B cell (primary cell): ENCODE results near the gene FTSJ3. TPM values are rescaled to one million over a fixed set of nuclear protein-coding genes. Genes with fewer than 3 reads are reported as not detected.

ENCODE experiments used
- ATAC-seq: fragments of 200-7000 bp; cut with Tn5 transposase; one replicate; pipeline ENCODE4 v1.10.0; 2021; ENCODE audit warnings: low read depth, mild to moderate bottlenecking, moderate number of reproducible peaks, moderate library complexity
- CTCF ChIA-PET: fragments of 350-600 bp; sonication (Branson Sonifier 250); formaldehyde crosslinking; loops from one replicate; lab custom pipeline; 2021; ENCODE audit warnings: antibody characterized with exemption, inconsistent platforms; lab: Charles Lee
- POLR2A ChIA-PET: fragments of 350-600 bp; sonication (Branson Sonifier 250); formaldehyde crosslinking; loops from one replicate; lab custom pipeline; 2021; ENCODE audit warnings: antibody characterized with exemption; lab: Charles Lee
- DNase-seq: peaks from one replicate; pipeline ENCODE4 v3.0.0; 2013
- H2AFZ ChIP-seq: 2 replicates; pipeline ENCODE4 v1.6.1; 2012; ENCODE audit warnings: mild to moderate bottlenecking, low read depth, low read length; ENCODE audit not compliant: insufficient read depth, poor library complexity, severe bottlenecking
- H3K27ac ChIP-seq, 2 donors: 1 replicate in 1 of 2; 2 replicates in 1 of 2; pipeline ENCODE4 v1.5.1; 2012 to 2013; ENCODE audit warnings: low read length in 2 of 2, mild to moderate bottlenecking in 2 of 2, moderate library complexity in 1 of 2
- H3K27me3 ChIP-seq, 4 experiments: fragments of 200-600 bp in 1 of 4; sonication (generic) in 1 of 4; replicated peaks in 1 of 4; 1 replicate in 2 of 4; 2 replicates in 2 of 4; pipeline versions ENCODE4 v1.6.1 to v1.7.0; 2013 to 2016; ENCODE audit warnings: low read length in 3 of 4, mild to moderate bottlenecking in 2 of 4, mixed read lengths in 1 of 4, moderate library complexity in 1 of 4; ENCODE audit not compliant: insufficient read depth in 4 of 4, control insufficient read depth in 3 of 4; ENCODE audit errors: control extremely low read depth in 1 of 4
- H3K36me3 ChIP-seq, 2 experiments: replicated peaks in 1 of 2; 1 replicate in 1 of 2; 2 replicates in 1 of 2; pipeline versions ENCODE4 v1.6.1 to v1.7.1; 2013; ENCODE audit warnings: low read length in 1 of 2; ENCODE audit not compliant: insufficient read depth in 2 of 2, control insufficient read depth in 1 of 2; ENCODE audit errors: control extremely low read depth in 1 of 2, extremely low read depth in 1 of 2
- H3K4me1 ChIP-seq, 2 donors: fragments of 200-600 bp in 1 of 2; sonication (generic) in 1 of 2; 1 replicate in 1 of 2; 2 replicates in 1 of 2; pipeline versions ENCODE4 v1.5.1 to v1.6.1; 2013 to 2017; ENCODE audit warnings: low read length in 2 of 2; ENCODE audit not compliant: control insufficient read depth in 2 of 2, insufficient read depth in 2 of 2
- H3K4me2 ChIP-seq: replicated peaks from 2 replicates; pipeline ENCODE3; 2012; ENCODE audit warnings: mild to moderate bottlenecking, low read depth, low read length; ENCODE audit not compliant: poor library complexity, severe bottlenecking
- H3K4me3 ChIP-seq, 5 experiments: fragments of 200-600 bp in 1 of 5; sonication (generic) in 1 of 5; 1 replicate in 3 of 5; 2 replicates in 2 of 5; pipeline versions ENCODE4 v1.5.1 to v1.7.0; 2011 to 2016; ENCODE audit warnings: low read length in 4 of 5, mild to moderate bottlenecking in 4 of 5, low read depth in 2 of 5, control low read depth in 1 of 5, moderate library complexity in 1 of 5; ENCODE audit not compliant: insufficient read depth in 1 of 5; ENCODE audit errors: control extremely low read depth in 1 of 5, extremely low read depth in 1 of 5
- H3K79me2 ChIP-seq: fragments of 200-600 bp; sonication (generic); one replicate; pipeline ENCODE4 v1.6.0; 2016; ENCODE audit warnings: low read length; ENCODE audit not compliant: control insufficient read depth, insufficient read depth
- H3K9ac ChIP-seq: fragments of 200-600 bp; sonication (generic); 2 replicates; pipeline ENCODE4 v1.6.1; 2017; ENCODE audit warnings: mild to moderate bottlenecking, low read length, moderate library complexity
- H3K9me3 ChIP-seq, 3 donors: one replicate each; pipeline versions ENCODE4 v1.6.1 to v1.7.1; 2013; ENCODE audit warnings: low read length in 2 of 3; ENCODE audit not compliant: control insufficient read depth in 2 of 3, insufficient read depth in 1 of 3; ENCODE audit errors: control extremely low read depth in 1 of 3
- H4K20me1 ChIP-seq: 2 replicates; pipeline ENCODE4 v1.6.0; 2012; ENCODE audit warnings: mild to moderate bottlenecking, low read length; ENCODE audit not compliant: insufficient read depth, control insufficient read depth, poor library complexity, severe bottlenecking
- H3K27ac Mint-ChIP-seq: one replicate; pipeline ENCODE4 v1.8.0; 2021; ENCODE audit warnings: mixed read lengths
- H3K27me3 Mint-ChIP-seq: one replicate; pipeline ENCODE4 v1.8.0; 2021; ENCODE audit warnings: mixed read lengths
- H3K4me1 Mint-ChIP-seq: one replicate; pipeline ENCODE4 v1.8.0; 2021; ENCODE audit warnings: mixed read lengths
- H3K4me3 Mint-ChIP-seq: one replicate; pipeline ENCODE4 v1.8.0; 2021; ENCODE audit warnings: mixed read lengths
- H3K9me3 Mint-ChIP-seq: one replicate; pipeline ENCODE4 v1.8.0; 2022; ENCODE audit warnings: mixed read lengths; ENCODE audit not compliant: insufficient read depth
- EZH2 ChIP-seq: IDR thresholded peaks from 2 replicates; pipeline ENCODE4 v1.6.1; 2012; ENCODE audit warnings: borderline replicate concordance, low read depth, mild to moderate bottlenecking, moderate library complexity, low read length; ENCODE audit not compliant: insufficient read depth, poor library complexity, severe bottlenecking
- WGBS: methylation state at CpG from one replicate; pipeline ENCODE4 v1.1.5; 2013; ENCODE audit warnings: missing lambda C conversion rate; ENCODE audit not compliant: insufficient coverage; 5-methylcytosine and 5-hydroxymethylcytosine counted together
- intact Hi-C: fragments of 100-400 bp; cut with micrococcal nuclease; formaldehyde crosslinking; loops from one replicate; pipeline ENCODE4 v1.10.0; 2022
- polyA plus RNA-seq: library from polyadenylated mRNA; depleted of rRNA; stranded (reverse); fragments of >200 nt; gene quantifications from 2 replicates; pipeline ENCODE4 v1.2.3, GENCODE V29; 2012
- total RNA-seq, 2 donors: library from RNA; stranded (reverse); fragments of 120-200 nt in 1 of 2; gene quantifications; 1 replicate in 1 of 2; 2 replicates in 1 of 2; pipeline versions ENCODE4 v1.2.3 to v1.2.4, GENCODE V29; 2013 to 2022
- TF ChIP-seq, protein P1 (sequence below): fragments of 200-600 bp; IDR thresholded peaks from one replicate; pipeline ENCODE4 v1.8.0; 2022; ENCODE audit warnings: antibody characterized with exemption, mild to moderate bottlenecking

Gene FTSJ3
- total and polyA plus RNA-seq, 2 donors (not counting 1 experiment from before 2014, with no cell fraction given) = 26.5 to 75.9 TPM

GRCh38 chr17:63842173-63842539 lies 14.7 kb upstream of the FTSJ3 start:
- intact Hi-C loops = loop anchor here (2.0 kb wide), 1 partner anchor 291 kb away; the partner anchor contains the start of gene DCAF7
- Mint-ChIP-seq H3K9me3 (no peaks in the 10 kb centered on the region), H3K27ac (peak overlapping the region; percentile 94), H3K27me3 (no peaks in the 10 kb centered on the region), H3K4me3 (peak overlapping the region; percentile 94), H3K4me1 (peaks cover 44% of the 10 kb centered on the region)
- ChIA-PET CTCF (interaction anchor here (1.0 to 3.0 kb wide), 2 partner anchors 11 to 25 kb away, joined by 3 to 13 read pairs; no protein-coding TSS in a partner anchor), POLR2A (interaction anchor here (0.8 to 1.2 kb wide), 4 partner anchors 11 to 147 kb away, joined by 3 to 7 read pairs (median 4); no protein-coding TSS in a partner anchor)
- under 1% methylated on average over 36 of the region's 36 CpGs for WGBS
- ATAC-seq (no peak), DNase-seq (no peak)
- Histone ChIP-seq H3K9me3 (no peaks in the 10 kb centered on the region), H3K4me1 (peaks cover 35 to 51% of the 10 kb centered on the region in 2 donors), H3K9ac (peak overlapping the region; percentile 93), H3K36me3 (peaks cover 0 to 7% of the 10 kb centered on the region in 2 experiments), H2AFZ (peak overlapping the region; percentile 82), H3K27me3 (no peaks in the 10 kb centered on the region), H3K4me2 (peak overlapping the region; percentile 100), H3K4me3 (peak overlapping the region; percentile 19 to 92 (median 89)), H3K79me2 (peaks cover 55% of the 10 kb centered on the region), H4K20me1 (peaks cover 50% of the 10 kb centered on the region), H3K27ac (peak overlapping the region in 1 of 2 donors; percentile 90)
- TF ChIP-seq EZH2 = no peak
- TF ChIP-seq, protein P1, sequence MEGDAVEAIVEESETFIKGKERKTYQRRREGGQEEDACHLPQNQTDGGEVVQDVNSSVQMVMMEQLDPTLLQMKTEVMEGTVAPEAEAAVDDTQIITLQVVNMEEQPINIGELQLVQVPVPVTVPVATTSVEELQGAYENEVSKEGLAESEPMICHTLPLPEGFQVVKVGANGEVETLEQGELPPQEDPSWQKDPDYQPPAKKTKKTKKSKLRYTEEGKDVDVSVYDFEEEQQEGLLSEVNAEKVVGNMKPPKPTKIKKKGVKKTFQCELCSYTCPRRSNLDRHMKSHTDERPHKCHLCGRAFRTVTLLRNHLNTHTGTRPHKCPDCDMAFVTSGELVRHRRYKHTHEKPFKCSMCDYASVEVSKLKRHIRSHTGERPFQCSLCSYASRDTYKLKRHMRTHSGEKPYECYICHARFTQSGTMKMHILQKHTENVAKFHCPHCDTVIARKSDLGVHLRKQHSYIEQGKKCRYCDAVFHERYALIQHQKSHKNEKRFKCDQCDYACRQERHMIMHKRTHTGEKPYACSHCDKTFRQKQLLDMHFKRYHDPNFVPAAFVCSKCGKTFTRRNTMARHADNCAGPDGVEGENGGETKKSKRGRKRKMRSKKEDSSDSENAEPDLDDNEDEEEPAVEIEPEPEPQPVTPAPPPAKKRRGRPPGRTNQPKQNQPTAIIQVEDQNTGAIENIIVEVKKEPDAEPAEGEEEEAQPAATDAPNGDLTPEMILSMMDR = no peak
